GM18526 (cell line): Measurements from ENCODE around the gene FUT2.

Experiments used
- POLR2A ChIP-seq: IDR thresholded peaks from 3 replicates; pipeline ENCODE4 v1.6.1; 2011; ENCODE audit not compliant: insufficient read length; ENCODE audit errors: extremely low read depth

The FUT2 gene

GRCh38 chr19:48715681-48716171 is 20.0 kb downstream of the FUT2 start:
- no peak for TF ChIP-seq POLR2A

GRCh38 chr19:48716562-48717291 is 21.0 kb downstream of the FUT2 start:
- TF ChIP-seq POLR2A: no peak

- no peak for TF ChIP-seq POLR2A
Observed at GRCh38 chr19:48718711-48719231, 23.0 kb downstream of the FUT2 start.

GRCh38 chr19:48719263-48720171 is 23.7 kb downstream of the FUT2 start, which contains the start of gene MAMSTR:
Gene MAMSTR (minus strand): TSS chr19:48719725. CDS start chr19:48719031, 694 bp downstream.
- no peak for TF ChIP-seq POLR2A

DNA sequence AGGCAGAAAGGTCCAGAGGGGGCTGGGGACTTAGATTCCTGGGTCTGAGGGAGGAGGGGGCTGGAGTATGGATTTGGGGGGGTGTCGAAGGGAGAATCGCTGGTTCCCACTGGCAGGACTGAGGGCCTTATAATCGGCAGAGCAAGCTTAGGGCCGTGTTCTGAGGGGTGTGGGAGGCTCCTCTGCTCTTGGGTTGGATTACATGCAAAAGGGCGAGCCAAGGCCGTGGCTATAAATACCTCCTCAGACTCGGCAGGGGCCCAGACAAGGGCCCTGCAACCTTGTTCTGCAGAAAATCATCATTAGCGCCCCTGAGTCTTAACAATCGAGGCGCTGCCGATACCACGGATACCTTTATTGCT is 24.5 kb downstream of the FUT2 start:
- no peak for TF ChIP-seq POLR2A

DNA sequence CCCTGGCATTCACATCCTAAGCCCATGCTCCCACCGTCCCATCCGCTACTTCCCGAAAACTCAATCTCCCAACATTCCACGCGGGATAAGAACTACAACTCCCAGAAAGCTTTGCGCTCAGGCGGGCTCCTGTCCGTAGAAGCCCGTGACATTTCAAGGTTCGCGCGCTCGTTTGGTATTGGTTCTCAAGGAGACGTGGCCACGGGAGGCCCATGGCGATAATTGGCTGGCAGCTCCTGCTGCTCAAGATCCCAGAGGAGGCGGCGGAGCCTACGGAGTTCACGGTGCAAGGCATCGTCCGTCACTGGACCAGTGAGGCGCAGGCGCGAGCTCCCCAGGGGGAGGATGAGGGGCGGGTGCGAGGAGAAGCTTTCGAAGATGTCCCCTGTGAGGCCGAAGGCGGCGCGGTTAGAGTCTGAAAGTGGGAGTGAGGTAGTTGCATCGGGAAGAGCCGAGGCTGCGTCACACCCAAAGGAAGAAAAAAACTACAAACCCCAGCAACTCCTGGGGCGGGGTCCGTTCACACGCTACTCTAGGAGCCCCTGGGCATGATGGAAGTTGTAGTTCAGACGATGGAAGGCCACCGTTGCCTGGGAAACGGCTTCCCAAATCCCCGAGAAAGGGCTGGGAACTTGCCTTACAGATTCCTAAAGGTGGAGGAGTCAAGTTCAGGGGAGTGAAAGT is 25.0 kb downstream of the FUT2 start:
- TF ChIP-seq POLR2A: peak; percentile 48

GRCh38 chr19:48722196-48722708 is 26.5 kb downstream of the FUT2 start:
- TF ChIP-seq POLR2A: no peak

DNA sequence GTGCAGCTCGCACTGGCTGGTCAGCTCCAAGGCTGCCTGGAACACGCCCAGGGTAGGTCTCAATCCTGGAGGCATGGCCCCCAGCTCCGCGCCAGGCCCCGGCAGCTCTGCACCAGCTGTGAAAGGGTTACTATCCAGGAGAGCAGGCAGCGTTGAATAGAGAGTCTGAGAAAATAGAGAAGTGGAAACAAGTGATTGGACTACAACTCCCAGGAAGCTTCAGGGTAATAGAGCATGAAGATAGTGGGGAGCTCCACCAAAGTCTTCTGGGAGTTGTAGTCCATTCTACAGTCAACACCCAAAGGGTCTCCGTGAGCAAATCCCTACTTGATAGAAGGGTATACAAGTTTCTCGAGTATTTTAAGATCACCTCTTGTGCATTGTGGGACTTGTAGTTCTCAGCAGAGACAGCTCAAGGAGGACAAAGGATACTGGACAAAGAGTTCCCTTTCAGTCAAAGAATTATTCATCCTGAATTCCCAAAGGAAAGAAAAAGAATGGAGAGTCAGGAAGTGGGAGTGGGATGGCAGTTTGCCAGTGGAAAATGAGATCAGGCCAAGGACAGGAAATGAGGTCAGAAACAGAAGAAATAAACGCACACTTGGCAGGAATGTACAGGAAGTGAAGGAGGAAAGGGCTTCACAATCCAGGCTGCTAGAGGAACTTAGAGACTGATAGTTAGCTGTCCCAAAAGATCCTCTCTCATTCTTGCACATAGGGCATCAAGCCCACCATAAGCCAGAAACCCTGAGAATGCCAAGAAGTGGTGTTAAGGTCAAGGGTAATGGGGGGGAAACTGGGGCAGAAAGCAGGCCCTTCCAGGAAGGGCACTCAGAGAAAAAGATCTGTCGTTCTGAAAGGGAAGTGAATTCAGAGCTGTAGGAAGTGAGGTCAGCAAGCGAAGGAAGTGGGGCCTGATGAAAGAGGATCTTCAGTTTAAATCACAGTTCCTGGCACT is 29.3 kb downstream of the FUT2 start:
- no peak for TF ChIP-seq POLR2A

DNA sequence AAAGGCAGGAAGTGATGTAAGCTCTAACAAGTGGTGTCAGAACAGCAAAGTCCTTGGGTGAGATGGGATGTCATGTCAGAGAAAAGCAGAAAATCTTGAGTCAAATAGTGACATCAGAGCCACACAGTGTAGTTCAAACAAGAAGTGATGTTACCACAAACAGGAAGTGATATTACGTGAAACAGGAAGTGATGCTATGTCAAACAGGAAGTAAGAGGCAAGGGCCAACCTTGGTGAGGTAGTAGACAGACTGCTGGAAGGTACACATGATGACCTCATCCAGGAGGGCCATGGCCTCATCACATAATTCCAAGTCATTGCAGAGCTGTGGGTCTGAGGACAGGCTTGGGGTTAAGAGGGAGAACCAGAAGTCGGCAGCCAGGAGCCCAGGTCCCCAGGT is 30.8 kb downstream of the FUT2 start:
- TF ChIP-seq POLR2A: no peak

DNA sequence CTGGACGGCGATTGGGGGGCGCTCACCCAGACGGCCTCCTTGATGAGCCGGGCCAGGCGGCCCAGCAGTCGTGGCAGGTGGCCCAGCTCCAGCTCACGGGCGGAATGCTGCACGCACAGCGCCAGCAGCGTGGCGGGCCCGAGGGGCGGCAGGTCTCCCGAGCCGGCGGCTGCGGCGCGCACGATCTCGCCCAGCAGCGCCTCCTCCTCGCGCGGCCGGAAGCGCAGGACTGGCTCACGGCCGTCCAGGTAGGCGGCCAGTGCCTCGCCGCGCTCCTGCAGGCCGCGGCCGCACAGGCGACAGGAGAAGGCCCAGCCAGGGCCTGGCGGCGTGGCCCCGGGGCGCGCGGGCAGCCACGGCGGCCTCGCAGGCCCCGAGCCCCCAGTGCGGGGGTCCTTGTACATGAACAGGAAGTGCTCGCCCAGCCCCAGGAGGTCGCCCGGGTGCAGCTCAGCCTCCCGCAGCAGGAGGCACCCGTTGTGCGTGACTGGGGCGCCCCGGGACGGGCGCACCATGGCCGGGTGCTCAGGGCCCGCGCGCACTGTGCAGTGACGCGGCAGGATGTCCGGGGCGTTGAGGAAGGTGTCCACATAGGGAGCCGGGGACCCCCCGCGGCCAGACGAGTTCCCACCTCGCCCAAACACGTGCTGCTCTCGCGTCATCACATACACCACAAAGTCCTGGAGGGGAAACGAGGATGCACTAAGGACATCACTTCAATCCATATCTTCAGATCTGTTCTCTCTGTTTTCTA is 33.3 kb downstream of the FUT2 start:
- no peak for TF ChIP-seq POLR2A

DNA sequence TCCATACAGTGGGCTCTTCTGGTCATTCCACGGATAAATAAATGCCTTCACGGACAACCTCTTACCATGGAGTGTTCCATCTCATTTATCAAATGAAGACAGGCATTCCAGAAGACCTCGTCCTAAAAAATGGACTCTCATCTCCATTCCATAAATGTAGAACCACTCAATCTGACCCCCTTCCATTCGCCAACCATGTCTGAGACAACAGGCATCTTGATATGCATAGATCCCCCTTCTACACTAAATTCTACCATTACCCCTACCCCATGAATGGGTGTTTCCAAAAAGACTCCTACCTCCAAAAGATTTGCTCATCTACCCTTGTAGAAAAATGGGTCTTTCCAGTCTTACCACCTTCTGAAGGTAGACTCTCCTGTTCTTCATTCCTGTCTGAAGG is 35.7 kb downstream of the FUT2 start:
- no peak for TF ChIP-seq POLR2A

GRCh38 chr19:48734625-48735024 is 38.9 kb downstream of the FUT2 start:
- TF ChIP-seq POLR2A: no peak

DNA sequence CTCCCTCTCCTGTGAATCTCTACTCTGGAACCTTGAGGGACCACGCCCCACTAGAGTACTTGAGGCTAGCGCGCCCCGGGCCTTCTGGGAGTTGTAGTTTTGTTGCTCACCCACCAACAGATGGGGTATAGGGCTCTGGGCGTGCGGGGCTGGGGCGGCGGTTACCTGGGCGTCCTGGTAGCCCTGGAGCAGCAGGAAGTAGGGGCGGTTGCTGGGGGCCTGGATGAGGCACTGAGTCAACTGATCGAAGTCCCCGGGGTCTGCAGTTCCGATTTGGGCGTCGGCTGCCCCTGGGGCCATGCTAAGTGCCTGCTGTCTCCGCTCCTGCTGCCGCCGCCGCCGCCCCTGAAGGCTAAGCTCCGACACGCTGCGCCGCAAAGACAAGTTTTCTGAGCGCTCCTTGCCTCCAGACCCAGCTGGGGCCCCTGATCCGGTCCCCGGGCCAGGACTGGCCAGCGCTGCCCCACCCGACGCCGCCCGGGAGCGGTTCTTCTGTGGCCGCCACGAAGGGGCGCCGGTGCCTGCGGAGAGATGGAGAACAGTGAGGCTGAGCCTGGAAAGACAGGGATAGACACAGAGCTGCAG is 39.4 kb downstream of the FUT2 start:
- TF ChIP-seq POLR2A: no peak
